ENCODE measurements around the gene SERPINB10.

DNA sequence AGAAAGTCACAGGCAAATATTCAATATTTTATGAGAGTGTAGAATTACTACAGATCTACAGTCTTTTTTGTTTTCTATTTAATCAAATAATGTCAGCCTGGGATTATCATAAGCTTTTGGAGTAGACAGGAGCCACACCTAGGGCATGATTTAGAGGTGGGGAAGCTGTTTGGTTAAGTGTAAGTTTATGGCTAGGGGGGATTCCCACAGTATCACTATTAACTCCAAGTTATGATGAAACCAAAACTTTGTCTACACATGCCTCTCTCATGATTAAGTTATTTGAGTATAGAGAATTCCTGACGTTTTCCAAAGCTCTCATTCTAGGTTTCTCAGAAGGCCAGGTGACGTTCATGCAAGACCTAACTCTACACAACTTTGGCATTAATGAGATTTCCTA is 2.1 kb downstream of the SERPINB10 start:
- TF ChIP-seq, protein P1, sequence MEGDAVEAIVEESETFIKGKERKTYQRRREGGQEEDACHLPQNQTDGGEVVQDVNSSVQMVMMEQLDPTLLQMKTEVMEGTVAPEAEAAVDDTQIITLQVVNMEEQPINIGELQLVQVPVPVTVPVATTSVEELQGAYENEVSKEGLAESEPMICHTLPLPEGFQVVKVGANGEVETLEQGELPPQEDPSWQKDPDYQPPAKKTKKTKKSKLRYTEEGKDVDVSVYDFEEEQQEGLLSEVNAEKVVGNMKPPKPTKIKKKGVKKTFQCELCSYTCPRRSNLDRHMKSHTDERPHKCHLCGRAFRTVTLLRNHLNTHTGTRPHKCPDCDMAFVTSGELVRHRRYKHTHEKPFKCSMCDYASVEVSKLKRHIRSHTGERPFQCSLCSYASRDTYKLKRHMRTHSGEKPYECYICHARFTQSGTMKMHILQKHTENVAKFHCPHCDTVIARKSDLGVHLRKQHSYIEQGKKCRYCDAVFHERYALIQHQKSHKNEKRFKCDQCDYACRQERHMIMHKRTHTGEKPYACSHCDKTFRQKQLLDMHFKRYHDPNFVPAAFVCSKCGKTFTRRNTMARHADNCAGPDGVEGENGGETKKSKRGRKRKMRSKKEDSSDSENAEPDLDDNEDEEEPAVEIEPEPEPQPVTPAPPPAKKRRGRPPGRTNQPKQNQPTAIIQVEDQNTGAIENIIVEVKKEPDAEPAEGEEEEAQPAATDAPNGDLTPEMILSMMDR (IDR thresholded peaks at IDR 0.05): no peak
- TF ChIP-seq POLR2A (IDR thresholded peaks at IDR 0.05): no peak

All from thyroid gland (tissue), 4 donors.